OCI-LY1 (cell line): Measurements from ENCODE around the gene KCP.

Source experiments
- H2AFZ ChIP-seq: fragments of 200-600 bp; sonication (generic), shearing (Covaris generic); 2 replicates; pipeline ENCODE4 v1.6.0; 2014; ENCODE audit warnings: antibody characterized with exemption, mild to moderate bottlenecking, low read length
- H3F3A ChIP-seq: fragments of 200-600 bp; sonication (generic), shearing (Covaris generic); 2 replicates; pipeline ENCODE4 v1.6.0; 2014; ENCODE audit warnings: mild to moderate bottlenecking, antibody characterized with exemption, low read length, moderate library complexity; ENCODE audit not compliant: insufficient read depth
- H3K27ac ChIP-seq: fragments of 200-600 bp; sonication (generic); 2 replicates; pipeline ENCODE4 v1.5.1; 2014; ENCODE audit warnings: low read length, mixed run types, mild to moderate bottlenecking, low read depth; ENCODE audit not compliant: poor library complexity, severe bottlenecking
- H3K27me3 ChIP-seq: fragments of 200-600 bp; sonication (generic); 2 replicates; pipeline ENCODE4 v1.6.0; 2014; ENCODE audit warnings: antibody characterized with exemption, mild to moderate bottlenecking, low read length, moderate library complexity; ENCODE audit not compliant: insufficient read depth
- H3K36me3 ChIP-seq: fragments of 200-600 bp; sonication (generic); 2 replicates; pipeline ENCODE4 v1.6.1; 2014; ENCODE audit warnings: mild to moderate bottlenecking, antibody characterized with exemption, low read length, moderate library complexity, mixed read lengths; ENCODE audit not compliant: insufficient read depth
- H3K4me1 ChIP-seq: fragments of 200-600 bp; sonication (generic); 2 replicates; pipeline ENCODE4 v1.5.1; 2014; ENCODE audit warnings: mild to moderate bottlenecking, low read length, moderate library complexity; ENCODE audit not compliant: insufficient read depth, severe bottlenecking
- H3K4me2 ChIP-seq: fragments of 200-600 bp; sonication (generic), shearing (Covaris generic); 2 replicates; pipeline ENCODE4 v1.6.1; 2014; ENCODE audit warnings: low read length
- H3K4me3 ChIP-seq: fragments of 200-600 bp; sonication (generic); 2 replicates; pipeline ENCODE4 v1.5.1; 2014; ENCODE audit warnings: low read length, low read depth, mild to moderate bottlenecking, mixed read lengths; ENCODE audit not compliant: poor library complexity, severe bottlenecking
- H3K79me2 ChIP-seq: fragments of 200-600 bp; shearing (Covaris generic); 2 replicates; pipeline ENCODE4 v1.6.1; 2016; ENCODE audit warnings: mixed run types, low read length, mixed read lengths; ENCODE audit not compliant: insufficient read depth
- H3K9ac ChIP-seq: fragments of 200-600 bp; sonication (generic), shearing (Covaris generic); 2 replicates; pipeline ENCODE4 v1.6.1; 2014; ENCODE audit warnings: mild to moderate bottlenecking, low read length, mixed read lengths
- H3K9me2 ChIP-seq: fragments of 200-600 bp; sonication (generic), shearing (Covaris generic); 2 replicates; pipeline ENCODE4 v1.6.1; 2014; ENCODE audit warnings: low read depth, mild to moderate bottlenecking, low read length, mixed read lengths
- H3K9me3 ChIP-seq: fragments of 200-600 bp; shearing (Covaris generic); 2 replicates; pipeline ENCODE4 v1.6.1; 2014; ENCODE audit warnings: low read length, mixed read lengths
- H4K20me1 ChIP-seq: fragments of 200-600 bp; sonication (generic), shearing (Covaris generic); 2 replicates; pipeline ENCODE4 v1.6.0; 2016; ENCODE audit warnings: mild to moderate bottlenecking, low read length; ENCODE audit not compliant: insufficient read depth
- CTCF ChIP-seq: fragments of 200-600 bp; sonication (generic), shearing (Covaris generic); IDR thresholded peaks from 2 replicates; pipeline ENCODE4 v1.5.1; 2017; ENCODE audit warnings: mild to moderate bottlenecking, antibody characterized with exemption, low read length, moderate library complexity, mixed read lengths
- EZH2 ChIP-seq: fragments of 200-600 bp; sonication (generic), shearing (Covaris generic); IDR thresholded peaks from 2 replicates; pipeline ENCODE4 v1.8.0; 2017; ENCODE audit warnings: borderline replicate concordance, mixed run types, mild to moderate bottlenecking, antibody characterized with exemption, low read length, moderate library complexity, mixed read lengths

KCP gene

GRCh38 chr7:128889121-128889520, 21.4 kb downstream of the KCP start:
- Histone ChIP-seq H3F3A (no peaks in the 10 kb centered on the region), H3K9ac (no peak overlapping the region), H3K4me1 (peaks cover 14% of the 10 kb centered on the region), H3K4me3 (no peak overlapping the region), H3K9me2 (no peaks in the 10 kb centered on the region), H3K27ac (no peak overlapping the region), H3K9me3 (no peaks in the 10 kb centered on the region), H3K27me3 (peaks cover 10% of the 10 kb centered on the region; the same call in 1 of the 2 replicates), H3K79me2 (no peaks in the 10 kb centered on the region), H4K20me1 (no peaks in the 10 kb centered on the region), H2AFZ (no peak overlapping the region), H3K36me3 (no peaks in the 10 kb centered on the region), H3K4me2 (no peak overlapping the region)
- TF ChIP-seq CTCF (no peak), EZH2 (no peak)

GRCh38 chr7:128888756-128889095, 21.8 kb downstream of the KCP start:
- no peak overlapping the region for H2AFZ ChIP-seq
- no peaks in the 10 kb centered on the region for H3K36me3 ChIP-seq
- peaks cover 18% of the 10 kb centered on the region for H3K4me1 ChIP-seq
- no peaks in the 10 kb centered on the region for H3K9me2 ChIP-seq
- no peak overlapping the region for H3K9ac ChIP-seq
- H3K27ac ChIP-seq: no peak overlapping the region
- no peaks in the 10 kb centered on the region for H3K9me3 ChIP-seq
- TF ChIP-seq CTCF (no peak), EZH2 (no peak)
- H4K20me1 ChIP-seq: no peaks in the 10 kb centered on the region
- H3K27me3 ChIP-seq: peaks cover 10% of the 10 kb centered on the region; the same call in 1 of the 2 replicates
- H3K79me2 ChIP-seq: no peaks in the 10 kb centered on the region
- H3F3A ChIP-seq: no peaks in the 10 kb centered on the region
- H3K4me3 ChIP-seq: no peak overlapping the region
- H3K4me2 ChIP-seq: no peak overlapping the region

DNA sequence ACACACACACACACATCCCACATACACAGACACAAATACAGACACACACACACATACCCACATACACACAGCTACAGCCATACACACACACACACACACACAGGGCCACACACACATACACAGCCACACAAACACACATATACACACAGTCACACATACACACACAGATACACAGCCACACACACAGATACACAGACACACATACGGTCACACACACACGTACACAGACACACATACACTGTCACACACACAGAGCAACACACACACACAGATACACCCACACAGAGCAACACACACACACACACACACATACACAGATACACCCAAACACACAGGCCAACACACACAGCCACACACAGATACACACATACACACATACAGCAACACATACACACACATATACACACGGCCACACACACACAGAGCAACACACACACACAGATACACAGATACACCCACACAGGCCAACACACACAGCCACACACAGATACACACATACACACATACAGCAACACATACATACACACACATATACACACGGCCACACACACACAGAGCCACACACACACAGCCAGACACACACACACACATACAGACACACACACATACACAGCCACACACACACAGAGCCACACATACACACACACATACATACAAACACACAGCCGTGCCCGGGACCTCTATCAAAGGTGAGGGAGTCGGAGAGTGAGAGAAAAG, 22.3 kb downstream of the KCP start:
- H3K4me1 ChIP-seq: peaks cover 20% of the 10 kb centered on the region
- no peaks in the 10 kb centered on the region for H3K79me2 ChIP-seq
- H3F3A ChIP-seq: no peaks in the 10 kb centered on the region
- no peak overlapping the region for H3K4me2 ChIP-seq
- no peaks in the 10 kb centered on the region for H3K36me3 ChIP-seq
- no peaks in the 10 kb centered on the region for H3K9me3 ChIP-seq
- peaks cover 7% of the 10 kb centered on the region; the same call in 1 of the 2 replicates for H3K27me3 ChIP-seq
- no peak overlapping the region for H3K27ac ChIP-seq
- no peak overlapping the region for H3K4me3 ChIP-seq
- H2AFZ ChIP-seq: no peak overlapping the region
- TF ChIP-seq CTCF (no peak), EZH2 (no peak)
- H3K9ac ChIP-seq: no peak overlapping the region
- no peaks in the 10 kb centered on the region for H4K20me1 ChIP-seq
- H3K9me2 ChIP-seq: no peaks in the 10 kb centered on the region
